Measurements from ENCODE around the gene CCDC157. TPM values are rescaled to one million over a fixed set of nuclear protein-coding genes. Genes with fewer than 3 reads are reported as not detected.
"Not testable (repeated sequence)": the region's sequence is repeated elsewhere in the genome, so short reads cannot be mapped to it uniquely, and the experiment has no call there.

CCDC157 gene
- total and polyA plus RNA-seq, 9 of the 15 experiments (the other 6 are each of a cell fraction or from before 2014, with no cell fraction given), result 0.04 to 1.3 (median 0.68) TPM

DNA sequence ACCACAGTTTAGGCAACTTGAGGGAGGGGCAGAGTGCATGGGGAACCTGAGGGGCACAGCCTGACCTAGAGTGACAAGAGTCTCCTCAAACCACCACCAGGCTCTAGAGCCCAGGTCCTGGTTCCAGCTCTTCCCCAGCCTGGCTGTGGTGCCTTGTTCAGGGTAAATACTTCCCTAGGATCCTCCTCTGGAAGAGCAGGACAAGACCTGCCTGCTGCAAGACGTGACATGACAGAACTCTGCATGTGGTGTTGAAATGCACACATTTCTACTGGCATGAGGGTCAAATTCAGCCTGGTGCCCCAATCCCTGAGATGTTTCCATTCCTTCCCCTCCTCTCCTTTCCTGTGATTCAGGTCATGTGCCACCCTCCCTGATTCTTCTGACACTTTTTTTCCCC, 43.4 kb downstream of the CCDC157 start (continued):
- TF ChIP-seq ZBTB1 (CRISPR knock-in tag; IDR thresholded peaks at IDR 0.05; ENCODE audit: borderline replicate concordance, low read depth) (no peak), PURB (CRISPR knock-in tag; IDR thresholded peaks at IDR 0.05; ENCODE audit: low read depth) (no peak), NR4A1 (CRISPR knock-in tag; IDR thresholded peaks at IDR 0.05) (no peak), NR4A1 (tag; IDR thresholded peaks at IDR 0.05) (no peak), E4F1 (CRISPR knock-in tag; IDR thresholded peaks at IDR 0.05; ENCODE audit: borderline replicate concordance) (no peak)

GRCh38 chr22:30401024-30401423, 44.2 kb downstream of the CCDC157 start:
- H3K9ac ChIP-seq (ENCODE audit: insufficient read depth in 1 of 2, low read depth in 2 of 2, low read length in 2 of 2); H3K27ac ChIP-seq (ENCODE audit: extremely low read depth, low read depth, low read length); H3K9me3 ChIP-seq (replicated peaks; ENCODE audit: control insufficient read depth, insufficient read depth, low read depth, low read length); H4K20me1 ChIP-seq (replicated peaks; ENCODE audit: control insufficient read depth, insufficient read depth, low read length); FAIRE-seq; H3K27me3 ChIP-seq (ENCODE audit: control insufficient read depth in 2 of 2, insufficient read depth in 2 of 2, low read length in 2 of 2); H3K4me2 ChIP-seq (ENCODE audit: insufficient read depth, low read length); POLR2A ChIA-PET; CTCF ChIA-PET (ENCODE audit: low intra/inter-chr PET ratio); in situ Hi-C loops (cut with MboI); H3K4me3 ChIP-seq; H2AFZ ChIP-seq (ENCODE audit: low read depth, low read length); ATAC-seq; H3K36me3 ChIP-seq (ENCODE audit: control insufficient read depth, insufficient read depth, low read length); H3K9me1 ChIP-seq (ENCODE audit: control insufficient read depth, insufficient read depth, low read length); BruUV-seq (replicated peaks); DNase-seq (ENCODE audit: extremely low read depth in 1 of 4, low spot score in 3 of 4); intact Hi-C loops (cut with micrococcal nuclease); H3K79me2 ChIP-seq (ENCODE audit: control insufficient read depth, insufficient read depth, low read length): not testable (repeated sequence)
- peaks cover 9 to 31% of the 10 kb centered on the region in 2 experiments; a peak in 4 of 5 replicates for H3K4me1 ChIP-seq (replicated peaks in 1 of 2; ENCODE audit: control insufficient read depth in 2 of 2, insufficient read depth in 2 of 2, low read length in 2 of 2)
- 94% methylated on average over 3 of the region's 3 CpGs for WGBS (ENCODE audit: insufficient coverage, low coverage, missing lambda C conversion rate)
